ENCODE results near the gene ACSF3.

DNA sequence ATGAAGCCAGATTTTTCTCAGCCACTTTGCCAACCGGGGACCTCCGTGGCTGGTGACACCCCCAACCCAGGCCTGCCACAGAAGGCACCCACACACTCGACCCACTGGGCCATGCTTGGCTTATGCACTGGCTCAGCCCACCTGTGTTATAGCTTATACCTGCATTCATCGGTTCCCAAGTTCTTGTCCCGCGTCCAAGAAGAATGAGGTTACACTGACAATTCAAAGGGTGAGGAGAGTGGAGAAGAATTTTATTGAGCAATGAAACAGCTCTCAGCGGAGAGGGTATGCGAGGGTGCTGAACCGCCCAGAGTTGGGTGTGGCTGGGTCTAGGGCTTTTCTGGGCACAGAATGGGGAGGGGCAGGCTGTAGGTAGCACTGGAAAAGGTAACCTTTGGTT lies 55.7 kb downstream of the ACSF3 start:
- TF ChIP-seq POLR2A (IDR thresholded peaks at IDR 0.05), result no peak
- TF ChIP-seq, protein P1, sequence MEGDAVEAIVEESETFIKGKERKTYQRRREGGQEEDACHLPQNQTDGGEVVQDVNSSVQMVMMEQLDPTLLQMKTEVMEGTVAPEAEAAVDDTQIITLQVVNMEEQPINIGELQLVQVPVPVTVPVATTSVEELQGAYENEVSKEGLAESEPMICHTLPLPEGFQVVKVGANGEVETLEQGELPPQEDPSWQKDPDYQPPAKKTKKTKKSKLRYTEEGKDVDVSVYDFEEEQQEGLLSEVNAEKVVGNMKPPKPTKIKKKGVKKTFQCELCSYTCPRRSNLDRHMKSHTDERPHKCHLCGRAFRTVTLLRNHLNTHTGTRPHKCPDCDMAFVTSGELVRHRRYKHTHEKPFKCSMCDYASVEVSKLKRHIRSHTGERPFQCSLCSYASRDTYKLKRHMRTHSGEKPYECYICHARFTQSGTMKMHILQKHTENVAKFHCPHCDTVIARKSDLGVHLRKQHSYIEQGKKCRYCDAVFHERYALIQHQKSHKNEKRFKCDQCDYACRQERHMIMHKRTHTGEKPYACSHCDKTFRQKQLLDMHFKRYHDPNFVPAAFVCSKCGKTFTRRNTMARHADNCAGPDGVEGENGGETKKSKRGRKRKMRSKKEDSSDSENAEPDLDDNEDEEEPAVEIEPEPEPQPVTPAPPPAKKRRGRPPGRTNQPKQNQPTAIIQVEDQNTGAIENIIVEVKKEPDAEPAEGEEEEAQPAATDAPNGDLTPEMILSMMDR (IDR thresholded peaks at IDR 0.05 in 4 of 5, conservative IDR thresholded peaks at IDR 0.05 in 1 of 5), result no peak

Data from gastrocnemius medialis (tissue), 4 donors.